GM11168 (cell line): ENCODE data around the gene MEN1.

Experiments
- in situ Hi-C: fragments of 300-500 bp; cut with MboI; formaldehyde crosslinking; loops from one replicate; pipeline ENCODE4 v1.12.0; 2022; ENCODE audit warnings: low sequenced_read_pairs; ENCODE audit not compliant: unreplicated experiment

The MEN1 gene

DNA sequence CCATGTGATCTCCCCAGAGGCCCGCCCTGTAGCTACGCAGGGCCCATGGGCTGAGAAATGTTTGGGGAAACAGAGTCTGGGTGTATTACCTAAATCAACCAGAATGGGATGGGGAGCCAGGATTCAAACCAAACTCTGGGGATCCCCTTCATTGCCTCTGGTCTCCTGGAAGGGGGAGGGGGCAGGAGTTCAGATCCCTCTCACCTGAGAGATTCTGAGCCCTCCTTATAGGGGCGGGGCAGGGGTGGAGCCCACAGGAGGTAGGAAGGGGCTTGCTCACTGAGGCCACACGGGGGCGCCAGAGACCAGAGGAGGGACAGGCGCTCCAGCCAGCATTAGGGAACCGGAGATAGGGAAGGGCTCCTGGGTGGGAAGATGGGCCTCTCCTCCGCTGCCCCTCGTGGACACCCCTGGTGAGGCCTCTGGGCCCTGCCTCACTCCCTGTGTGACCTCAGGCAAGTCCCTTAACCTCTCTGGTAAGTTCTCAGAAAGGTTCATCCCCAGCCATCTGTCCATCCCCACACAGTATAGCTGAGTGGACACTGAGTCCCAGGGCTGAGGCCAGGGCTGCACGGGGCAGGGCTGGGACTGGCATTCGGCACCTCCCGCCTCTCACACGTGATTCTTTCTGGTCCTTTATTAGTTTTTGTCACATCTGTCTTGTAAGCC, 36.8 kb upstream of the MEN1 start:
- in situ Hi-C loops = loop anchor here (5.0 kb wide), 1 partner anchor 45 kb away; no protein-coding TSS in a partner anchor

DNA sequence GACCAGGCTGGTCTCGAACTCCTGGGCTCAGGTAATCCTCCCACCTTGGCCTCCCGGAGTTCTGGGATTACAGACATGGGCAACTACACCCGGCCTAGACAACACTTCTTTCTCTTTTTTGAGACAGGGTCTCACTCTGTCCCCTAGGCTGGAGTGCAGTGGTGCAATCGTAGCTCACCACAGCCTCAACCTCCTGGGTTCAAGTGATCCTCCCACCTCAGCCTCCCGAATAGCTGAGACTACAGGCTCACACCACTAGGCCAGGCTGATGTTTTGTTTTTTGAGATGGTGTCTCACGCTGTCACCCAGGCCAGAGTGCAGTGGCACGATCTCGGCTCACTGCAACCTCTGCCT, 35.4 kb upstream of the MEN1 start:
- in situ Hi-C loops = loop anchor here (5.0 kb wide), 1 partner anchor 47 kb away; no protein-coding TSS in a partner anchor

DNA sequence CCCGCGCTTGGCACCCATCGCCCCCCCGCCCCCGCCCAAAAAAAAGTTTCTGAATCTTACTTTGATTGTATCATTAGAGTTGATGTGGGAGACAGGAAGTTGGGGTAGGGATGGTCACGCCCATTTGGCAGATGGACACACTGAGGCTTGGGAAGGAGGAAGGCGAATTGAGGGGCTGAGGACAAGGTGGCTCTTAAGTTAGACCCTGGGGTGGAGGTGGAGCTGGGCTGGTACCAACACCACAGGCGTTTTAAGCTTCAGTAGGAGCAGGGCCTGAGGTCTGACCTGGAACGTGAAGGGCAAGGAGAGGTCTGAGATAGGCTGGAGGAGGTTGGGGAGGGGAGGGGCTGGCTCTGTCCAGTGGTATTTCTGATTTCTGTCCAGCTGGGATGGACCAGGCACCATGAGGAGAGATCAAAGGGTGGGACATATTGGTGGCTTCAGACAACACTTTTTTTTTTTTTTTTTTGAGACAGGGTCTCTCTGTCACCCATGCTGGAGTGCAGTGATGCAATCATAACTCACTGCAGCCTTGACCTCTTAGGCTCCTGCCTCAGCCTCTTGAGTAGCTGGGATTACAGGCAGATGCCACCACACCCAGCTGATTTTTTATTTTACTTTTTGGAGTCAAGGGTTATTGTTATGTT, 34.9 kb upstream of the MEN1 start:
- in situ Hi-C loops = loop anchor here (5.0 kb wide), 1 partner anchor 47 kb away; no protein-coding TSS in a partner anchor

DNA sequence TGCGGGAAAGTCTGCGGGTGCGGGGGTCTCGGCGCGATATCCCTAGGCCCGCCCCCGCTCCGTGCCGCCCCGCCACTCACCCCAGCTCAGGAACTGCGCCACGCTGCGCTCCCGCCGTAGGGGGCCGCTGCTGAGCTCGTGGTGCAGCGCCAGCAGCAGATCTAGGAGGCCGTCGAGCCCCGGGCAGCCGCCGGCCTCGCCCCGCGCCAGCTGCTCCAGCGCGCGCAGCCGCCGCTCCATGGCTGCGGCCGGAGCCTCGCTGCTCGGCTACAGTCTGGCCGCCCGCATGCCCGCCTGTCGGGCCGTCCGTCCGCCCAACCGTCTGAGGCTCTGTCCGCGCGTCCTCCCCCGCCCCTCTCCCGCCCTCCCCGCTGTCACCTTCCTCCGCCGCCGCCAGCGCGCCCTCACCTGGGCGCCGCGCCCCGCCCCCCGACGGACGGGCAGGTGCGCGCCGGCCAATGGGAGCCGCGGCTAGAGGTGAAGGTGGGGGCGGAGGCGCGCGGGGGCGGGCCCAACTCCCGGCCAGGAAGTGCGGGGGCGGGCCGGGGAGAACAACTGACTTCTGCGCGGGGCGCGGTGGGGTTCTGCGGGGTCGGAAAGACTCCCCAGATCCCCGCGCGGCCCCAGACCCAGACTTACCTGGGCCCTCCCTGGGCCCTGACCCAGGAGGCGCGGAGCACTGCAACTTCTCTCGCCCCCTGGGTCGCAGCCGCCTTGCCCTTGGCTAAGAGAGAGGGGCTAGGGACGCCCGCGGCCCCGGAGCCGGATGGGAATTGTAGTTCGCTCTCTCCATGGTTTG, 34.2 kb upstream of the MEN1 start, which contains the start of gene CDC42BPG:
Gene CDC42BPG, minus strand, starts transcription at position 324 of the 799 bp plus-strand sequence. Its CDS starts 84 bp downstream, at position 240.
- in situ Hi-C loops = loop anchor here (5.0 kb wide), 1 partner anchor 48 kb away; no protein-coding TSS in a partner anchor

DNA sequence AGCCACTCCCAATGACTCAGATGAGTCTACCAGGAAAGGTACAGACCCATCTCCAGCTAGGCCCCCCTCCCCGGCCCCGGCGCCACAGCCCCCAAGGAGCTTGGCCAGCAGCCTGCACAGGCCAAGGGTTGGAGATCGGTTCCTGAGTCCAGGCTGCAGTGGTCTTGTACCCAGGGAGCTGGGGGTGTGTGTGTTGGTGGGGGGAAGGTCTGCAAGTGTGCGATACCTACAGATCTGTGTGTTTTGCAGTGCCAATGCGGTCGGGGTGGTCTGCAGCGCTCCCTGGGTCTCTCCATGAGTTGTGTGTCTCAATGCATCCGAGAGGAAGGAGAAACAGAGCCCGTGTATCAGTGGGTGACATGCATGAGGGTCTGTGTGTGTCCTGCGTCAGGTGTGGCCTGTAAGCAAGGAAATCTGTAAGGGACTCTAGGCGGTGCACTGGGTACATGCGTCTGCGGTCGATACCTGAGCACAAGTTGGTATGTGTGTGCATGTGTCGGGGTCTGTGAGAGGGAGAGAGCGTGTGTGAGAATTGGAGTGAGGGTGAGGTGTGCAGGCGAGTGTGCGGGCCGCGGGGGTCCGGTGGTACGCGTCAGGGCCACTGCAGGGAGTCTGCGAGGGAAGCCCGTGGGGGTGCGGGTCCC, 33.5 kb upstream of the MEN1 start:
- in situ Hi-C loops = no loop called here

DNA sequence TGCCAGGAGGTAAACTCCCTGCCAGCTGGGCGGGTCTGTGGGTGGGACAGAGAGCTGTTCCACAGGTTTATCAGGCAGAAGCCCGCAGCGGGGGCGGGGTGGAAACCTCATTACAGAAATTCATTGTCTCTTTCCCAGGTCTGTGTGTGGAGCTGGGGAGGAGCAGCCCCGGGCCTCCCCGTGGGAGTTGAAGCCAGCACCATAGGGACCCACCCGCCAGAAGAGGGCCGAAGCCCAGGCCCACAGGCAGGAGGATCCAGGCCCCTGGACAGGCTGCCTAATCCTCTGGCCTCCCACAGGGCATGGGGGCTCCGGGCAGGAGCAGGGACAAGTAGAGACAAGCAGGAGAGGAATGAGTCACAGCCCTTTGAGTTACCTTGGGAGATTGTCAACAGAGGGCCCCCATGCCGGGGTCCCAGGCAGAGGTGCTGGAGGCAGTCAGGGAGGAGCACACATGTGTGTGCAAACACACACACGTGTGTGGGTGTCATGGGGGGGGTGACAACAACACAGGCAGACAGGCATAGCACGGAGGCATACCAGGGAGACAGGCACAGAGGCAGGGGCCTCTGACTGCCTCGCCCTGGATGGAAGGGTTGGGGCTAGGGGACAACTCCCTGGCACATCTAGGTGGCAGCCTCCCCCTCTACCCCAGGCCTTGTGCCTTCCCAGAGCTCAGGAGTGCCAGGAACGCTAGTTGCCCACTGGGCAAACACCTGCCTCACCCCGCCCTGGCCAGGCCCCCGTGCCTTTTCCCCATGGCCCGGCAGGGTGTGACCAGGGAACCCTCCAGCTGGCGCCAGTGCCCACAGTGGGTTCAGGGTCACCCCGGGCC, 32.7 kb upstream of the MEN1 start:
- in situ Hi-C loops = no loop called here

- in situ Hi-C loops = no loop called here
Measured at GRCh38 chr11:64842366-64842759, 32.0 kb upstream of the MEN1 start.

DNA sequence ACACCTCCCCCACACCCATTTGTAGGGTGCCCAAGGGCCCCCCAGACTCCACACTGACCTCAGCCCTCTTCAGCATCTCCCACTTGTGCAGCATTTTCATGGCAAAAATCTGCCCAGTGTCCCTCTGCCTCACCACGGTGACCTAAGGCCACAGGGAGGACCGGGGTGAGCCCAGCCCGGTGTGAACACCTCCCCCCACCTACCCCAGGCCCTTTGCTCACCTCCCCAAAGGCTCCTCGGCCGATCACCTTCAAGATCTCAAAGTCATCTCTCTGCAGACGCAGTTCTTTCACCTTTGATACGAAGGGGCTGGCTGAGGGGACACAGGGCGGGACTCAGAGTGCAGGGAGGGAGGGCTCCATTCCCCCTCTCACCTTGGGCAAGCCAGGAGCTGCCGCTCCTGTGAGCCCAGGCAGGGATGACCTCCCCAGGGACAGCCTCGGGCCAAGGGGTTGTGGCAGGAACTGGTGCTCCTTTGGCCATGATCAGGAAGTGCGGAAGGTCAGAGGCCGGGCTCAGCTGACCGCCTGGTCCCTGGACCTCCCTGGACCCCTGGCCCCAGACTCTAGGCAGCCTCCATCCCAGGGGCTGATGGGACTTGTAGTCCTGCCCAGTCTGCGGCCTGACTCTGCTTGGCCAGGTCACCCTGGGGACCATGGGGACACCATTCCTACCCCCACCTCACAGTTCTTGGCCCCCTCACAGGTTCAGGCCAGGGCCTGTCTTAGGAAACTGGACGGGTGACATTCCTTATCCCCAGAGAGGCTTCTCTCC, 31.4 kb upstream of the MEN1 start:
- in situ Hi-C loops = no loop called here

DNA sequence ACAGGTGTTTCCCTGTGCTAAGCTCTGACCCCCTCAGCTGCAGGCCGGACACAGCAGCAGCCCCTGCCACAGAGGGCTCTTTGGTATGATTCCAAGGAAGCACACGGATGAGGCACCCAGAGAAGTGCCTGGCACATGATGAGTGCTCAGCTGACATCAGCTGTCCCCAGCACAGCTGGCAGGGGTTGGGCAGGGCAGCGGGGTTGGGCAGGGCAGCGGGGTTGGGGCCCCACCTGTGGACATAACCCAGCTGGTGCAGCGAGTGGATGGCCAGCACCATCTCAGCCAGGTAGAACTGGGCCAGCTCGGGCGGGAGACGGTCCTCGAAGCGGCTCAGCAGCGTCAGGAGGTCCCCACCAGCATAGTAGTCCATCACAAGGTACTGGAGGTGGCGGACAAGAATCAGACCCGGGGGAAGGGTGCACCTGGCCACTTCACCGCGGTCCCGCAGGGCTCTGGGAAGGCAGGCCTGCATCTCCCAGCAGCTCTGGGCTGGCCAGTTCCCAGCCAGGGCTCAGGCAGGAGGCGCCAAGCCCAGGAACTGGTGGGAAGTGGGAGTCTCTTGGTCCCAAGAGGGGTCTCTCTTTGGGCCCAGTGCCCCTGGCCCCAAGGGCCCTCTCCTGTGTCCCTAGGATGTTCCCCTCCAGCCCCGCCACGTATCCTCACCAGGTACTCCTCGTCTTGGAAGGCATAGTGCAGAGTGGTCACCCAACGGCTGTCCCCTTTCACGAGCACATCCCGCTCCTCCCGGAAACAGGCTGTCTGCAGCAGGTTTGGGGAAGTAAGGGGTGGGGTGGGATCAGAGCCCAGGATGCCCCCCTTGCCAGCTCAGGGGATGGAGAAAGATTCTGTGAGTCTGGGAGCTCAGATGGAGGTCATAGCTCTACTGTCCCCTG, 29.8 kb upstream of the MEN1 start:
- in situ Hi-C loops = no loop called here

GRCh38 chr11:64839335-64839734, 29.0 kb upstream of the MEN1 start:
- in situ Hi-C loops = no loop called here

DNA sequence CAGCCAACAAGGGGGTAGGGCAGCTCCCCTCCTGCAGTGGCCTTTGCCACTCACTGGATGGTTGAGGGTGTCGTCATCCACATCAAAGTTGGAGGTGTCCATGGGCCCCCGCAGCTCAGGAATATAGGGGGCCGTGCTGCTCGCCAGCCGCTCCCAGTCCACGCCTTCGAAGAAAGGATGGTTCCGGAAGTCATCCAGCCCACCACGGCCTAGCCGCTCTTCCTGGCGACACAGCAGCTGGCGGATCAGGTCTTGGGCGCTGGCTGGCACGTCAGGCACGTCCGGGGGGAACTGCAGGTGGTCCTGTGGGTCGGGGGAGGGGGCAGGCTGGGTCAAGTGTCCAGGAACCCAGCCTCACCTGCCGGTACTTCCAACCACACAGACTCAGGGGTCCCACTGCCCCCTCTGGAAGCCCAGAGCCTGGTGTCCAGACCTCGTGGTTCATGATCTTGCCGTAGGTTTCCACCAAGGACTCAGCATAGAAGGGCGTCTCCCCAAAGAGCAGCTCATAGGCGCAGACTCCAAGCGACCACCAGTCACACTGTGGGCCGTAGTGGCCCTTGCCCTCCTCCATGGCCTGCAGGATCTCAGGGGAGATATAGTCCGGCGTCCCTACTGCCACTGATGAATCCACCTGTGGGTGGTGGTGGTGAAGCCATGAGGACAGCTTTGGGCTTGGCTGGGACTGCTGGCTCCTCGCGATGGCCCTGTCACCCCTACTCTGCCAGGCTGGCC, 28.4 kb upstream of the MEN1 start:
- in situ Hi-C loops = no loop called here

DNA sequence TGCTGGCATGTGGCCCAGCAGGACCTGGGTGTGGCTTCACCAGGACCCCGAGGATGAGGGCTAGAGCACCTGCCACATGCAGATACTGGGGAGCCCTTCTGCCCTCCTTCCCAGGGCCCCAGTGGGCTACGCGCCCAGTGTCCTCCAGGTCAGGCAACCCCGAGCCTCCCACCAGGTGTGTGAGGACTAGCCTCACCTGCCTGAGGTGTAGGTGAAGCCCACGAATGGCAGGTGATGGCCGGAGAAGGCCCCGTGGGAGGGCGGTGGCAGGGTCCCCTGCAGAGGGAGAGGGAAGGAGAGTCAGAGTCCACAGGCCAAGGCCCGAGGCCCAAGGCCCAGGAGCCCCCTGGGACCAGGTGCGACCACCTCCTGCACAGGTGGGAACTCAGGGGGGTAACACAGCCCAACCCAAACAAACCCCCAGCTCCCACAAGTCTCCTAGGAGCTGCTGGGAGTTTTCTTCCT, 27.6 kb upstream of the MEN1 start:
- in situ Hi-C loops = no loop called here

DNA sequence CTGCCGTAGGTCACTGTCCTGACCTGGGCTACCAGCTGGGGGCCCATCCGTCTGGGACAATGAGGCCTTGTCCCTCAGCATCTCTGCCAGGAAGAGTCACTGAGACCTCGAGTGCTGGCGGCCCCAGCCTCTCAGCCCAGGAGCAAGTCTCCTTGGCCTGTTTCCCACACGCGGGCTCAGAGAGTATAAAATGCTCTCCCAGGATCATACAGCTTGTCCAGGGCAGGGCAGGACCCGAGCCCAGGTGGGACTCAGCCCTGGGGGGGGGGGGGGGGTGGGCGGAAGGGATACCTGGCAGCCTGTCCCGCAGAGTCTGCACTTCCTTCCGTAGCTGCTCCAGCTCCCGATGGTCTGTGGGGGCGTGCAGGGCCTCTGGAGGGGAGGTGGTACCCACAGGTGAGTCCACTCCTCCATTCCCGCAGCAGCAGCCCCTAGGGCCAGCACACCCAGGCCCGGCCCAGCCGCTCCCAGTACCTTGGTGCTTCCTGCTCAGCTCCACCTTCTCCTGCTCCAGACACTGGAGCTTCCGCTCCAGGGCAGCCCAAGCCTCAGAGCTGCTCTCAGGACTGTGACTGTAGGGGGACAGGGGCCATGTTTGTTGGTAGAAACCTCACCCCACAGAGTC, 26.2 kb upstream of the MEN1 start:
- in situ Hi-C loops = no loop called here

DNA sequence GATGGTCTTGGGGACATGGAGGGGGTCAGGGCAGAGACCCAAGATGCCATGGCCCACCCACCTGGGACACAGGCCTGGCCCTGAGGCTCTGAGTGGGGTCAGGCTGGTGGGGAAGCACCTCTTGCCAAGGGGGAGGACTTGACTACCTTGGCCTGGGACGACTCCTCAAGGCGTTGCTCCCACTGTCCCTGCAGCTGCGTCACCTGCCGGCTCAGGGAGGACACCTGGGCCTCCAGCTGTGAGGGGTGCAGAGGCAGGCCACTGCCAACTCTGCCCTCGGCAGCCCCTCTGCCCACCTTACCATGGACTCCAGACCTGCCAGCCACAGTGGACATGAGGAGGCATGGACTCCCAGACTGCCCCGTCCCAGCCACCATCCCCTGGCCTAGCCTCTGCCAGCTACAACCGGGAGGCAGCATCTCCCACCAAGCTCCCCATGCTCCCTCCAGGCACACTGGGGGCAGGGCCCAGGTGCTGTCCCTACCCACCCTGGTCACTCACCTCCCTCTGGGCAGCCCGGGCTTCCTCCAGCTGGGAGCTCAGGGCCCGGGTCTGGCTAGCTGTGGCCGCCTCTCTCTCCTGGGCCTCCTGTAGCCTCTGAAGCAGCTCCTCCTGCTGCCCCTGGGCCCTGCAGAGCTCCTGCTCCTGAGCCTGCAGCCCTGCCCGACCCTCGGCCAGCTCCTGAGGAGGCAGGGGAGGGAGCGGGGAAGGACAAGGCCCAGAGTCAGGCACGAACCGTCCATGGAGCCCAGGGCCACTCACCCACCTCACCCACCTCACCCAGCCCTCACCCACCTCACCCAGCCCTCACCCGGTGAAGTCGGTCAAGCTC, 25.5 kb upstream of the MEN1 start:
- in situ Hi-C loops = no loop called here

DNA sequence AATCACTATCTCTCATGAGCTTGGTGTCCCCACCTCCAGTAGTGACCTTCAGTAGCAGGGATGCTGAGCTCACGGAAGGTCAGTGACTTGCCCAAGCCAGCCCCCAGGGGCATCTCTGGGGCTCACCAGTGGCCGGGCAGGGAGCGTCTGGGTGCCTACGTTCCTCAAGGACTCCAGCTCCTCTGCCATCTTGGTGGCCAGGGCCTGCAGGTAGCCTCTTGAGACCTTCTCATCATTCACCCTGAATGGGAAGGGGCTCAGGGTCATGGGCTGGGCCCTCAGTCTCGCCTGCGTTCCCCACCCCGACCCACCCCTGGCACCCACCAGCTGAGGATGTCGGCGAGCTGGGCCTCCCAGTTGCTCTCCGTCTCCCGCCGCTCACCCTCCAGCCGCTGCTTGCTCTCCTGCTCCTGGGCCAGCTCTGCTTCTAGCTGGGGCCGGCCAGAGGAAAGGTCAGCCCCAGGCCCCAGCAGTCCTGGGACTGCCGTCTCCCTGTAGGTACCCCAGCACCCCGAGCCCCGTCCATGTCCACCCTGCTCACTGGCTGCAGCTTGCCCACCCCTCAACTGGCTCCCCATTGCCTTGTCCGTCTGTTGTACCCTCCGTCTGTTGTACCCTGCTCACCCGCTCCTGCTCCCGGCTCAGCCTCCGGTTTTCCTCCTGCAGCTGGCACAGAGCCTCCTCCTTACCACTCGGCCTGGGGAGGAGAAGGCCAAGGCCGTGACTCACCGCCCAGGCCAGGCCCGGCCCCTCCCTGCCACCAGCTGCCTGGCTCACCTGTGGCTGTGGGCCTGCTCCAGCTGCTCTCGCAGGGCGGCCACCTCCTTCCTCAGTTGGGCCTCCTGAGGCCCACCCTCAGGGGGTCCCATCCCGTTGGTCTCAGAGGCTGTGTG, 24.6 kb upstream of the MEN1 start:
- in situ Hi-C loops = no loop called here
